IMR-90 (cell line): ENCODE data around the gene TIPRL. TPM values are rescaled to one million over a fixed set of nuclear protein-coding genes. Genes with fewer than 3 reads are reported as not detected.

Source experiments
- ATAC-seq: fragments of 200-7000 bp; cut with Tn5 transposase; 2 replicates; pipeline ENCODE4 v1.9.1; 2020; ENCODE audit warnings: low read depth, mild to moderate bottlenecking, moderate library complexity
- BruUV-seq: library from RNA; stranded (reverse); fragments of 400-500 nt; replicated peaks from 2 replicates; lab custom pipeline; 2021; lab: Mats Ljungman, UMichigan
- CTCF ChIA-PET: fragments of 300-600 bp; formaldehyde crosslinking; extraction: SDS; loops from one replicate; lab custom pipeline; 2021; ENCODE audit warnings: antibody characterized with exemption; lab: Yijun Ruan, JAX
- POLR2A ChIA-PET: fragments of 300-600 bp; sonication (Branson Sonifier 250); formaldehyde crosslinking; loops from one replicate; lab custom pipeline; 2022; ENCODE audit warnings: antibody characterized with exemption; ENCODE audit not compliant: unreplicated experiment; lab: Charles Lee
- DNase-seq: peaks from one replicate; pipeline ENCODE4 v3.0.0; 2013
- H2AFZ ChIP-seq: replicated peaks from 2 replicates; pipeline ENCODE3; 2013; ENCODE audit warnings: low read length, mild to moderate bottlenecking; ENCODE audit not compliant: poor library complexity
- H2AK5ac ChIP-seq: 2 replicates; pipeline ENCODE4 v1.6.1; 2013; ENCODE audit warnings: low read depth, low read length, inconsistent platforms
- H2AK9ac ChIP-seq: replicated peaks from 2 replicates; pipeline ENCODE3; 2013; ENCODE audit warnings: mild to moderate bottlenecking, low read depth, low read length, moderate library complexity; ENCODE audit not compliant: poor library complexity
- H2BK120ac ChIP-seq: 2 replicates; pipeline ENCODE4 v1.6.1; 2013; ENCODE audit warnings: low read depth, low read length, inconsistent platforms
- H2BK15ac ChIP-seq: 3 replicates; pipeline ENCODE4 v1.6.1; 2013; ENCODE audit warnings: low read depth, low read length, inconsistent platforms
- H2BK20ac ChIP-seq: 2 replicates; pipeline ENCODE4 v1.6.1; 2013; ENCODE audit warnings: low read depth, mild to moderate bottlenecking, inconsistent platforms, low read length, moderate library complexity
- H2BK5ac ChIP-seq: 2 replicates; pipeline ENCODE4 v1.6.1; 2013; ENCODE audit warnings: mild to moderate bottlenecking, low read depth, low read length, inconsistent platforms; ENCODE audit not compliant: poor library complexity, severe bottlenecking
- H3K14ac ChIP-seq: replicated peaks from 2 replicates; pipeline ENCODE4 v1.6.1; 2013; ENCODE audit warnings: low read depth, low read length, inconsistent platforms
- H3K18ac ChIP-seq: 2 replicates; pipeline ENCODE4 v1.6.1; 2013; ENCODE audit warnings: low read depth, low read length, control low read depth
- H3K23ac ChIP-seq: 2 replicates; pipeline ENCODE4 v1.6.1; 2013; ENCODE audit warnings: low read depth, low read length, inconsistent platforms
- H3K27ac ChIP-seq: 2 replicates; pipeline ENCODE4 v1.5.1; 2013; ENCODE audit warnings: mild to moderate bottlenecking, control low read depth, low read length; ENCODE audit not compliant: insufficient read depth
- H3K27me3 ChIP-seq: 2 replicates; pipeline ENCODE4 v1.6.1; 2013; ENCODE audit warnings: low read length; ENCODE audit not compliant: control insufficient read depth, insufficient read depth
- H3K36me3 ChIP-seq: 2 replicates; pipeline ENCODE4 v1.6.1; 2013; ENCODE audit warnings: low read length, mixed read lengths; ENCODE audit not compliant: control insufficient read depth, insufficient read depth
- H3K4ac ChIP-seq: 2 replicates; pipeline ENCODE4 v1.6.1; 2013; ENCODE audit warnings: low read depth, low read length, inconsistent platforms
- H3K4me1 ChIP-seq: 2 replicates; pipeline ENCODE4 v1.6.1; 2013; ENCODE audit warnings: low read length, mixed read lengths; ENCODE audit not compliant: control insufficient read depth, insufficient read depth
- H3K4me2 ChIP-seq: 2 replicates; pipeline ENCODE4 v1.6.1; 2013; ENCODE audit warnings: low read depth, mild to moderate bottlenecking, control low read depth, low read length, moderate library complexity
- H3K4me3 ChIP-seq: 2 replicates; pipeline ENCODE4 v1.5.1; 2013; ENCODE audit warnings: low read depth, mild to moderate bottlenecking, control low read depth, low read length, moderate library complexity; ENCODE audit not compliant: insufficient read depth
- H3K56ac ChIP-seq: 2 replicates; pipeline ENCODE4 v1.6.1; 2013; ENCODE audit warnings: low read length, inconsistent platforms; ENCODE audit not compliant: insufficient read depth; ENCODE audit errors: extremely low read depth
- H3K79me1 ChIP-seq, 2 experiments: 2 replicates each; pipeline ENCODE4 v1.6.1; 2013; ENCODE audit warnings: low read length in 2 of 2, inconsistent platforms in 1 of 2, low read depth in 1 of 2
- H3K9ac ChIP-seq: 2 replicates; pipeline ENCODE4 v1.6.1; 2013; ENCODE audit warnings: low read depth, low read length, control low read depth
- H3K9me1 ChIP-seq: 2 replicates; pipeline ENCODE4 v1.6.1; 2013; ENCODE audit warnings: low read length, inconsistent platforms; ENCODE audit not compliant: insufficient read depth
- H3K9me3 ChIP-seq: 2 replicates; pipeline ENCODE4 v1.6.1; 2013; ENCODE audit warnings: low read length; ENCODE audit not compliant: control insufficient read depth, insufficient read depth
- H4K20me1 ChIP-seq: 2 replicates; pipeline ENCODE4 v1.6.1; 2013; ENCODE audit warnings: low read length, inconsistent platforms; ENCODE audit not compliant: insufficient read depth
- H4K5ac ChIP-seq: 2 replicates; pipeline ENCODE4 v1.6.1; 2013; ENCODE audit warnings: mild to moderate bottlenecking, low read depth, low read length, control low read depth
- H4K8ac ChIP-seq, 2 experiments: 2 replicates each; pipeline ENCODE4 v1.6.1; 2013; ENCODE audit warnings: low read depth in 2 of 2, low read length in 2 of 2, control low read depth in 1 of 2, inconsistent platforms in 1 of 2
- H4K91ac ChIP-seq: 2 replicates; pipeline ENCODE4 v1.6.1; 2013; ENCODE audit warnings: low read depth, low read length, inconsistent platforms; ENCODE audit not compliant: insufficient read depth
- CHD1 ChIP-seq: IDR thresholded peaks from 2 replicates; pipeline ENCODE4 v1.6.1; 2012; ENCODE audit warnings: low read depth, low read length, improper control_type of control experiment
- ELK1 ChIP-seq: fragments of 150-350 bp; IDR thresholded peaks from 2 replicates; pipeline ENCODE4 v1.6.1; 2016; ENCODE audit warnings: low read depth, mild to moderate bottlenecking, low read length, moderate library complexity, borderline replicate concordance
- MAFK ChIP-seq: IDR thresholded peaks from 2 replicates; pipeline ENCODE4 v1.6.1; 2012; ENCODE audit warnings: low read depth, low read length, improper control_type of control experiment
- MXI1 ChIP-seq: IDR thresholded peaks from 2 replicates; pipeline ENCODE4 v1.6.1; 2012; ENCODE audit warnings: low read depth, mild to moderate bottlenecking, low read length, moderate library complexity, borderline replicate concordance
- NFE2L2 ChIP-seq: fragments of 150-350 bp; IDR thresholded peaks from 2 replicates; pipeline ENCODE4 v1.6.1; 2016; ENCODE audit warnings: low read depth, mild to moderate bottlenecking, low read length
- POLR2A ChIP-seq: IDR thresholded peaks from 2 replicates; pipeline ENCODE4 v1.6.1; 2012; ENCODE audit warnings: mild to moderate bottlenecking, low read depth, low read length
- RAD21 ChIP-seq: IDR thresholded peaks from 2 replicates; pipeline ENCODE4 v1.6.1; 2012; ENCODE audit warnings: low read length, improper control_type of control experiment
- SMC3 ChIP-seq: fragments of 150-350 bp; IDR thresholded peaks from 2 replicates; pipeline ENCODE4 v1.6.1; 2016; ENCODE audit warnings: low read depth, mild to moderate bottlenecking, antibody characterized with exemption, low read length, moderate library complexity
- dilution Hi-C: fragments of 300-500 bp; cut with HindIII; formaldehyde crosslinking; loops from one replicate; pipeline ENCODE4 v1.14.3; 2018; ENCODE audit warnings: low sequenced_read_pairs; ENCODE audit not compliant: unreplicated experiment
- in situ Hi-C: fragments of 300-500 bp; cut with MboI; formaldehyde crosslinking; loops from 3 replicates; pipeline ENCODE4 v1.14.3; 2019; ENCODE audit warnings: low sequenced_read_pairs, inconsistent platforms, mixed read lengths
- intact Hi-C: fragments of 100-400 bp; cut with micrococcal nuclease; formaldehyde crosslinking; loops from 2 replicates; pipeline ENCODE4 v1.10.0; 2022
- polyA plus RNA-seq, 3 experiments: library from polyadenylated mRNA; depleted of rRNA; stranded (reverse); fragments of >200 nt; gene quantifications; 2 replicates each; pipeline ENCODE4 v1.2.3, GENCODE V29; 2012; ENCODE audit warnings: low replicate concordance in 1 of 3
- total RNA-seq: library from RNA; depleted of rRNA; stranded (reverse); fragments of >200 nt; gene quantifications from 2 replicates; pipeline ENCODE4 v1.2.3, GENCODE V29; 2012

TIPRL gene
- total and polyA plus RNA-seq, 2 of the 4 experiments (the other 2 are of a cell fraction) = 15.4 to 23.8 TPM

GRCh38 chr1:168223261-168223660 is 44.5 kb downstream of the TIPRL start:
- no peak overlapping the region for H3K4me2 ChIP-seq
- ATAC-seq (no peak), DNase-seq (no peak)
- no peak overlapping the region for H3K56ac ChIP-seq
- no peak overlapping the region for H2BK20ac ChIP-seq
- no peak overlapping the region for H2BK5ac ChIP-seq
- peaks cover 3% of the 10 kb centered on the region for H3K9me3 ChIP-seq
- no peak overlapping the region for H3K18ac ChIP-seq
- TF ChIP-seq NFE2L2 (no peak), CHD1 (no peak), SMC3 (no peak), MXI1 (no peak), ELK1 (no peak), RAD21 (no peak), POLR2A (no peak), MAFK (no peak)
- dilution Hi-C loops = no loop called here
- no peak overlapping the region for H4K5ac ChIP-seq
- in situ Hi-C loops = no loop called here
- peaks cover 3% of the 10 kb centered on the region for H3K4me1 ChIP-seq
- no TSS peak for BruUV-seq
- no peak overlapping the region for H2BK15ac ChIP-seq
- H3K4ac ChIP-seq = no peak overlapping the region
- intact Hi-C loops = no loop called here
- H3K4me3 ChIP-seq = no peak overlapping the region
- H3K14ac ChIP-seq = no peak overlapping the region
- H3K23ac ChIP-seq = no peak overlapping the region
- H3K79me1 ChIP-seq = peaks cover 6 to 24% of the 10 kb centered on the region in 2 experiments; a peak in 3 of 4 replicates
- no peak overlapping the region for H2AFZ ChIP-seq
- H3K9me1 ChIP-seq = peaks cover 6% of the 10 kb centered on the region; the same call in 1 of the 2 replicates
- H3K27me3 ChIP-seq = no peaks in the 10 kb centered on the region; the same call in 1 of the 2 replicates
- no peak overlapping the region for H2AK9ac ChIP-seq
- no peak overlapping the region for H3K27ac ChIP-seq
- H2AK5ac ChIP-seq = no peak overlapping the region
- H3K9ac ChIP-seq = no peak overlapping the region
- H3K36me3 ChIP-seq = no peaks in the 10 kb centered on the region
- POLR2A ChIA-PET = no interaction called here
- CTCF ChIA-PET = no interaction called here
- no peak overlapping the region for H4K91ac ChIP-seq
- no peaks in the 10 kb centered on the region for H4K20me1 ChIP-seq
- H2BK120ac ChIP-seq = no peak overlapping the region
- no peak overlapping the region for H4K8ac ChIP-seq
